Activated T-cell treated with anti-CD3 and anti-CD28 coated beads, Interleukin-2, amount 50 U/mL, for 72 hours (primary cell): ENCODE data around the gene ZBTB17. TPM values are rescaled to one million over a fixed set of nuclear protein-coding genes. Genes with fewer than 3 reads are reported as not detected.
"Not testable (repeated sequence)": the region's sequence is repeated elsewhere in the genome, so short reads cannot be mapped to it uniquely, and the experiment has no call there.

Experiments
- ATAC-seq, 2 donors: fragments of 150-1000 bp; cut with Tn5 transposase; replicated peaks in 1 of 2; 2 replicates each; pipeline ENCODE4 v1.10.0; 2021; ENCODE audit warnings: moderate library complexity in 2 of 2, mild to moderate bottlenecking in 1 of 2
- DNase-seq, 2 donors: peaks; one replicate each; pipeline ENCODE4 v3.0.0; 2021 to 2022; ENCODE audit warnings: mixed read lengths in 1 of 2
- H3K27ac Mint-ChIP-seq: one replicate; pipeline ENCODE4 v1.8.0; 2022; ENCODE audit warnings: mild to moderate bottlenecking, moderate library complexity, mixed read lengths
- H3K27me3 Mint-ChIP-seq: one replicate; pipeline ENCODE4 v1.8.0; 2022; ENCODE audit warnings: low read depth, mixed read lengths
- H3K36me3 Mint-ChIP-seq, 2 donors: one replicate each; pipeline ENCODE4 v1.8.0; 2022; ENCODE audit warnings: mixed read lengths in 2 of 2, mild to moderate bottlenecking in 1 of 2; ENCODE audit not compliant: insufficient read depth in 2 of 2
- H3K4me1 Mint-ChIP-seq: one replicate; pipeline ENCODE4 v1.8.0; 2022; ENCODE audit warnings: low read depth, mixed read lengths
- H3K4me3 Mint-ChIP-seq, 2 donors: one replicate each; pipeline ENCODE4 v1.8.0; 2022; ENCODE audit warnings: mild to moderate bottlenecking in 2 of 2, mixed read lengths in 2 of 2, moderate library complexity in 2 of 2
- H3K9me3 Mint-ChIP-seq, 2 donors: one replicate each; pipeline ENCODE4 v1.8.0; 2022; ENCODE audit warnings: mixed read lengths in 2 of 2
- total RNA-seq, 2 donors: library from RNA; stranded (reverse); gene quantifications; one replicate each; pipeline ENCODE4 v1.2.3, GENCODE V29; 2022

Gene ZBTB17
- total RNA-seq, 2 donors from 2014 or later, result 76.0 to 84.1 TPM

- Mint-ChIP-seq H3K36me3 (peaks cover 8 to 23% of the 10 kb centered on the region in 2 donors), H3K4me1 (peaks cover 23% of the 10 kb centered on the region), H3K27ac (no peak overlapping the region), H3K4me3 (no peak overlapping the region), H3K27me3 (no peaks in the 10 kb centered on the region), H3K9me3 (no peaks in the 10 kb centered on the region)
- ATAC-seq (peak; percentile 6 to 10), DNase-seq (no peak)
Observed at GRCh38 chr1:15935056-15935950, 40.6 kb downstream of the ZBTB17 start.

GRCh38 chr1:15934211-15935055, 41.5 kb downstream of the ZBTB17 start:
- DNase-seq, result no peak
- Mint-ChIP-seq H3K36me3 (peaks cover 9 to 26% of the 10 kb centered on the region in 2 donors), H3K27me3 (no peaks in the 10 kb centered on the region), H3K9me3 (no peaks in the 10 kb centered on the region), H3K4me3 (no peak overlapping the region), H3K4me1 (peaks cover 22% of the 10 kb centered on the region), H3K27ac (no peak overlapping the region)
- no peak for ATAC-seq

DNA sequence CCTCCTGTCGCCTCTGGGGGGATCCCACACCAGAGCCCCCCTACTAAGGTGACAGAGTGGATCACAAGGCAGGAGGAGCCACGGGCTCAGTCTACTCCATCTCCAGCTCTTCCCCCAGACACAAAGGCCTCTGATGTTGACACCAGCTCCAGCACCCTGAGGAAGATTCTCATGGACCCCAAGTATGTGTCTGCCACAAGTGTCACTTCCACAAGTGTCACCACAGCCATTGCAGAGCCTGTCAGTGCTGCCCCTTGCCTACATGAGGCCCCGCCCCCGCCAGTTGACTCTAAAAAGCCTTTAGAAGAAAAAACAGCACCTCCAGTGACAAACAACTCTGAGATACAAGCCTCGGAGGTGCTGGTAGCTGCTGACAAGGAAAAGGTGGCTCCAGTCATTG, 42.2 kb downstream of the ZBTB17 start:
- DNase-seq, result no peak
- Mint-ChIP-seq H3K4me3 (no peak overlapping the region), H3K4me1 (peaks cover 17% of the 10 kb centered on the region), H3K36me3 (peaks cover 11 to 29% of the 10 kb centered on the region in 2 donors), H3K27ac (no peak overlapping the region), H3K9me3 (no peaks in the 10 kb centered on the region), H3K27me3 (no peaks in the 10 kb centered on the region)
- ATAC-seq, result no peak

DNA sequence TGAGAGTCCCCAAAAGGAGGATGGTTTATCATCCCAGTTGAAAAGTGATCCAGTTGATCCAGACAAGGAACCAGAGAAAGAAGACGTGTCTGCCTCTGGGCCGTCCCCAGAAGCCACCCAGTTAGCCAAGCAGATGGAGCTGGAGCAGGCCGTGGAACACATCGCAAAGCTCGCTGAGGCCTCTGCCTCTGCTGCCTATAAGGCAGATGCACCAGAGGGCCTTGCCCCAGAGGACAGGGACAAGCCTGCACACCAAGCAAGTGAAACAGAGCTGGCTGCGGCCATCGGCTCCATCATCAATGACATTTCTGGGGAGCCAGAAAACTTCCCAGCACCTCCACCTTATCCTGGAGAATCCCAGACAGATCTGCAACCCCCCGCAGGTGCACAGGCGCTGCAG, 43.3 kb downstream of the ZBTB17 start:
- Mint-ChIP-seq H3K4me3 (no peak overlapping the region), H3K27ac (no peak overlapping the region), H3K27me3 (no peaks in the 10 kb centered on the region), H3K36me3 (peaks cover 19 to 35% of the 10 kb centered on the region in 2 donors), H3K4me1 (peaks cover 10% of the 10 kb centered on the region), H3K9me3 (no peaks in the 10 kb centered on the region)
- ATAC-seq (no peak), DNase-seq (no peak)

- ATAC-seq (no peak), DNase-seq (no peak)
- Mint-ChIP-seq H3K9me3 (no peaks in the 10 kb centered on the region), H3K27me3 (no peaks in the 10 kb centered on the region), H3K27ac (no peak overlapping the region), H3K36me3 (peaks cover 19 to 36% of the 10 kb centered on the region in 2 donors), H3K4me3 (no peak overlapping the region), H3K4me1 (peaks cover 5% of the 10 kb centered on the region)
Observed at GRCh38 chr1:15931884-15932283, 44.0 kb downstream of the ZBTB17 start.

DNA sequence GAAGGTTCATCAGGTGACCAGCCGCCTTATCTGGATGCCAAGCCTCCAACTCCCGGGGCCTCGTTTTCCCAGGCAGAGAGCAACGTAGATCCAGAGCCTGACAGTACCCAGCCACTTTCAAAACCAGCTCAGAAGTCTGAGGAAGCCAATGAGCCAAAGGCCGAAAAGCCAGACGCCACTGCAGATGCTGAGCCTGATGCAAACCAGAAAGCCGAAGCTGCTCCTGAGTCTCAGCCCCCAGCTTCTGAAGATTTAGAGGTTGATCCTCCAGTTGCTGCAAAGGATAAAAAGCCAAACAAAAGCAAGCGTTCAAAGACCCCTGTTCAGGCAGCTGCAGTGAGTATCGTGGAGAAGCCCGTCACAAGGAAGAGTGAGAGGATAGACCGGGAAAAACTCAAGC, 44.5 kb downstream of the ZBTB17 start:
- H3K9me3 Mint-ChIP-seq, result no peaks in the 10 kb centered on the region
- DNase-seq (no peak), ATAC-seq (no peak)
- H3K4me3 Mint-ChIP-seq, result no peak overlapping the region
- no peaks in the 10 kb centered on the region for H3K27me3 Mint-ChIP-seq
- peaks cover 17 to 35% of the 10 kb centered on the region in 2 donors for H3K36me3 Mint-ChIP-seq
- no peak overlapping the region for H3K27ac Mint-ChIP-seq
- peaks cover 5% of the 10 kb centered on the region for H3K4me1 Mint-ChIP-seq

- Mint-ChIP-seq H3K4me1 (no peaks in the 10 kb centered on the region), H3K27me3 (no peaks in the 10 kb centered on the region), H3K9me3 (no peaks in the 10 kb centered on the region), H3K36me3 (peaks cover 17 to 38% of the 10 kb centered on the region in 2 donors), H3K4me3 (no peak overlapping the region), H3K27ac (no peak overlapping the region)
- no peak for DNase-seq
- ATAC-seq, result no peak
Observed at GRCh38 chr1:15928971-15929965, 46.6 kb downstream of the ZBTB17 start.

DNA sequence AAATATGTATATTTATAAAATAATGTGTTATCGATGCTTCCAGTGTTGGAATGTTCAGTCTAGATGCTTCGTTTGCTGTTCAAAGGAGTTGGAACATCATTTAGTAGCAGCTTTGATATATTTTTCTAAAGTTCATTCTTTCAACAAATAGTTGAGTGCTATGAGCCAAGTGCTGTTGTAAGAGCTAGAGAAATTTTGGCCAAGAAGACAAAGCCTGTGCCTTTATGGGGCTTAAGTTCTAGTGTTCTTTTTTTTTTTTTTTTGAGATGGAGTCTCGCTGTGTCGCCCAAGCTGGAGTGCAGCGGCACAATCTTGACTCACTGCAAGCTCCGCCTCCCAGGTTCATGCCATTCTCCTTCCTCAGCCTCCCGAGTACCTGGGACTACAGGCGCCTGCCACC, 49.5 kb downstream of the ZBTB17 start:
- DNase-seq, H3K27me3 Mint-ChIP-seq, H3K9me3 Mint-ChIP-seq, H3K4me3 Mint-ChIP-seq, ATAC-seq, H3K4me1 Mint-ChIP-seq: not testable (repeated sequence)
- peak overlapping the region; percentile 33 for H3K27ac Mint-ChIP-seq
- H3K36me3 Mint-ChIP-seq, result peaks cover 18 to 56% of the 10 kb centered on the region in 2 donors

GRCh38 chr1:15923241-15923640, 52.7 kb downstream of the ZBTB17 start:
- Mint-ChIP-seq H3K27ac (no peak overlapping the region), H3K36me3 (peaks cover 9 to 39% of the 10 kb centered on the region in 2 donors), H3K9me3 (no peaks in the 10 kb centered on the region), H3K4me3 (no peak overlapping the region), H3K27me3 (no peaks in the 10 kb centered on the region), H3K4me1 (peaks cover 20% of the 10 kb centered on the region)
- ATAC-seq (no peak), DNase-seq (no peak)

DNA sequence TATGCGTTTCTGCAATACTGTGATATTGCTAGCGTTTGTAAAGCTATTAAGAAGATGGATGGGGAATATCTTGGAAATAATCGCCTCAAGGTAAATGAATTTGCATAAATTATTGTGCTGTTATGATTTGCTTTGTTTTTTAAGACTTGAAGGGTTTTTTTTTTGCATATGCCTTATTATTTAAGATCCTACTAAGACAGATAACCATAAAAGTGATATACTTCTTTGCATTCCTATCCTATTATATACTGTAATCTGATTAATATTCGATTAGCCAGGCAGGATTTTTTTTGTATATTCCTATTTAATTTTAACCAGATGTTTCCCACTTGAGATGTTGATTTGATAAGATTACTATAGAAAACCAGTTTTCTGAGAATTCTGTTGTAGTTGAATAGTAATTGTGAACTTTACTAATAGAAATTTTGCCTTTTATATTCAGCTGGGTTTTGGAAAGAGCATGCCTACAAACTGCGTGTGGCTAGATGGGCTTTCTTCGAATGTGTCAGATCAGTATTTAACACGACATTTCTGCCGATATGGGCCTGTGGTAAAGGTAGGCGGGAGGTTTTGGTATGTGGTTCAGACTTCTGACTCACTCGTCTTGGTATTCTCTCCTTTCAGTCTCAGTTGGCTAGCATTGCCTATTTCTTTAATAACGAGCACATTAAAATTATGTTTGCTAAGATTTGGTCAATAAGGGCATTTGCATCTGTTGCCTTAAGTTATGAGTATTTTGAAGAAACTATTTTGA, 56.8 kb downstream of the ZBTB17 start:
- peaks cover 7 to 39% of the 10 kb centered on the region in 2 donors for H3K36me3 Mint-ChIP-seq
- no peaks in the 10 kb centered on the region for H3K27me3 Mint-ChIP-seq
- H3K9me3 Mint-ChIP-seq, result no peaks in the 10 kb centered on the region
- H3K27ac Mint-ChIP-seq, result peak overlapping the region; percentile 13
- ATAC-seq (peak; percentile 99 to 100), DNase-seq (peak; percentile 79 to 82)
- peak overlapping the region; percentile 35 to 67 for H3K4me3 Mint-ChIP-seq
- peaks cover 49% of the 10 kb centered on the region for H3K4me1 Mint-ChIP-seq

- H3K27me3 Mint-ChIP-seq, result no peaks in the 10 kb centered on the region
- peaks cover 49% of the 10 kb centered on the region for H3K4me1 Mint-ChIP-seq
- H3K36me3 Mint-ChIP-seq, result peaks cover 9 to 32% of the 10 kb centered on the region in 2 donors
- no peak overlapping the region for H3K27ac Mint-ChIP-seq
- ATAC-seq (no peak), DNase-seq (no peak)
- H3K9me3 Mint-ChIP-seq, result no peaks in the 10 kb centered on the region
- H3K4me3 Mint-ChIP-seq, result peak overlapping the region in 1 of 2 donors; percentile 74
Observed at GRCh38 chr1:15916916-15917315, 59.0 kb downstream of the ZBTB17 start.

GRCh38 chr1:15916417-15916816, 59.5 kb downstream of the ZBTB17 start:
- Mint-ChIP-seq H3K4me1 (peaks cover 47% of the 10 kb centered on the region), H3K36me3 (peaks cover 8 to 31% of the 10 kb centered on the region in 2 donors), H3K9me3 (no peaks in the 10 kb centered on the region), H3K27ac (peak overlapping the region; percentile 64), H3K27me3 (no peaks in the 10 kb centered on the region), H3K4me3 (peak overlapping the region; percentile 64 to 74)
- ATAC-seq, result peak; percentile 27 to 42
- DNase-seq, result peak in 1 of 2 donors; percentile 26
